Measurements from ENCODE around the gene PPDPF.
"Not testable (repeated sequence)": the region's sequence is repeated elsewhere in the genome, so short reads cannot be mapped to it uniquely, and the experiment has no call there.

Gene PPDPF

GRCh38 chr20:63568986-63569949, 48.7 kb downstream of the PPDPF start:
- 95% methylated on average over 43 to 46 of the region's 46 CpGs for WGBS, 2 experiments (ENCODE audit: insufficient coverage in 2 of 2)
- no peak overlapping the region for H3K27ac ChIP-seq (ENCODE audit: low read depth, low read length, severe bottlenecking)
- no peaks in the 10 kb centered on the region for H3K9me3 ChIP-seq (ENCODE audit: control insufficient read depth, low read length)
- no peaks in the 10 kb centered on the region for H3K4me1 ChIP-seq (ENCODE audit: control insufficient read depth, insufficient read depth, low read length, poor library complexity, severe bottlenecking)
- no peaks in the 10 kb centered on the region for H3K36me3 ChIP-seq (ENCODE audit: control insufficient read depth, insufficient read depth, low read length)
- no peak overlapping the region for H3K4me3 ChIP-seq (ENCODE audit: extremely low read depth, insufficient read depth, low read length, poor library complexity, severe bottlenecking)

GRCh38 chr20:63570281-63571086, 49.9 kb downstream of the PPDPF start:
- Histone ChIP-seq H3K9me3 (ENCODE audit: control insufficient read depth, low read length) (no peaks in the 10 kb centered on the region), H3K27ac (ENCODE audit: low read depth, low read length, severe bottlenecking) (no peak overlapping the region), H3K4me1 (ENCODE audit: control insufficient read depth, insufficient read depth, low read length, poor library complexity, severe bottlenecking) (no peaks in the 10 kb centered on the region), H3K36me3 (ENCODE audit: control insufficient read depth, insufficient read depth, low read length) (no peaks in the 10 kb centered on the region), H3K4me3 (ENCODE audit: extremely low read depth, insufficient read depth, low read length, poor library complexity, severe bottlenecking) (no peak overlapping the region)
- 88 to 93% methylated on average over 20 to 26 of the region's 28 CpGs for WGBS, 2 experiments (ENCODE audit: insufficient coverage in 2 of 2)

- not testable (repeated sequence) for H3K27ac ChIP-seq (ENCODE audit: low read depth, low read length, severe bottlenecking)
- no CpG with 5 or more reads among the region's 11 CpGs for WGBS, 2 experiments (ENCODE audit: insufficient coverage in 2 of 2)
Measured at GRCh38 chr20:63571087-63571478, 50.5 kb downstream of the PPDPF start.

More at GRCh38 chr20:63571087-63571478, 50.5 kb downstream of the PPDPF start:
- H3K4me1 ChIP-seq (ENCODE audit: control insufficient read depth, insufficient read depth, low read length, poor library complexity, severe bottlenecking); H3K4me3 ChIP-seq (ENCODE audit: extremely low read depth, insufficient read depth, low read length, poor library complexity, severe bottlenecking); H3K9me3 ChIP-seq (ENCODE audit: control insufficient read depth, low read length); H3K36me3 ChIP-seq (ENCODE audit: control insufficient read depth, insufficient read depth, low read length): not testable (repeated sequence)

Measured in mesodermal cell (in vitro differentiated cells).